NCI-H524 treated with DMSO at 0.1 percent for 48 hours (cell line): ENCODE data around the gene PLEKHA4.
"Not testable (repeated sequence)": the region's sequence is repeated elsewhere in the genome, so short reads cannot be mapped to it uniquely, and the experiment has no call there.

Source experiments
- DNase-seq: peaks from one replicate; lab custom pipeline; 2025; lab: John Stamatoyannopoulos, UW

PLEKHA4 gene

GRCh38 chr19:48798937-48799336 is 69.5 kb downstream of the PLEKHA4 start:
- DNase-seq = no peak

- no peak for DNase-seq
These were observed 71.3 kb downstream of the PLEKHA4 start for GRCh38 chr19:48797103-48797502.

- DNase-seq = no peak
These were observed 71.9 kb downstream of the PLEKHA4 start for GRCh38 chr19:48796298-48797083.

GRCh38 chr19:48795685-48796070 is 72.7 kb downstream of the PLEKHA4 start:
- no peak for DNase-seq

- DNase-seq = peak; percentile 60
These were observed 73.2 kb downstream of the PLEKHA4 start for GRCh38 chr19:48795055-48795684.

- DNase-seq = no peak
These were observed 74.1 kb downstream of the PLEKHA4 start for GRCh38 chr19:48794291-48794690.

GRCh38 chr19:48793271-48793670 is 75.1 kb downstream of the PLEKHA4 start:
- no peak for DNase-seq

- DNase-seq = not testable (repeated sequence)
These were observed 81.1 kb downstream of the PLEKHA4 start for GRCh38 chr19:48787331-48787730.
